Astrocyte of the hippocampus (primary cell): ENCODE results near the gene FAM177A1.
"Not testable (repeated sequence)": the region's sequence is repeated elsewhere in the genome, so short reads cannot be mapped to it uniquely, and the experiment has no call there.

Experiments
- DNase-seq: peaks from one replicate; pipeline ENCODE4 v3.0.0; 2011; ENCODE audit warnings: low read depth, low spot score

Gene FAM177A1

GRCh38 chr14:35061113-35061791, 15.2 kb downstream of the FAM177A1 start:
- peak; percentile 22 for DNase-seq

GRCh38 chr14:35065731-35066130, 19.7 kb downstream of the FAM177A1 start:
- DNase-seq, result not testable (repeated sequence)

GRCh38 chr14:35068238-35069012, 22.4 kb downstream of the FAM177A1 start:
- DNase-seq, result no peak

GRCh38 chr14:35072226-35072625, 26.2 kb downstream of the FAM177A1 start:
- DNase-seq, result no peak

GRCh38 chr14:35073486-35073885, 27.4 kb downstream of the FAM177A1 start:
- no peak for DNase-seq

- DNase-seq, result no peak
These were observed 32.0 kb downstream of the FAM177A1 start for GRCh38 chr14:35078082-35078481.

GRCh38 chr14:35079742-35080141, 33.7 kb downstream of the FAM177A1 start:
- DNase-seq, result no peak

GRCh38 chr14:35083530-35084150, 37.6 kb downstream of the FAM177A1 start:
- DNase-seq, result no peak

- DNase-seq, result no peak
These were observed 39.4 kb downstream of the FAM177A1 start for GRCh38 chr14:35085441-35085840.

- no peak for DNase-seq
These were observed 42.4 kb downstream of the FAM177A1 start for GRCh38 chr14:35088514-35088913.

- DNase-seq, result not testable (repeated sequence)
These were observed 48.6 kb downstream of the FAM177A1 start for GRCh38 chr14:35094645-35095044.

- no peak for DNase-seq
These were observed 61.8 kb downstream of the FAM177A1 start for GRCh38 chr14:35107866-35108265.

- DNase-seq, result no peak
These were observed 66.6 kb downstream of the FAM177A1 start for GRCh38 chr14:35112641-35113040.

GRCh38 chr14:35113308-35113950, 67.4 kb downstream of the FAM177A1 start:
- DNase-seq, result no peak

- no peak for DNase-seq
These were observed 68.0 kb downstream of the FAM177A1 start for GRCh38 chr14:35114036-35114435.

GRCh38 chr14:35116242-35116641, 70.2 kb downstream of the FAM177A1 start:
- DNase-seq, result no peak

- DNase-seq, result no peak
These were observed 71.0 kb downstream of the FAM177A1 start for GRCh38 chr14:35117112-35117511.

GRCh38 chr14:35121026-35121886, 75.2 kb downstream of the FAM177A1 start:
- peak; percentile 96 for DNase-seq

- peak; percentile 93 for DNase-seq
These were observed 76.0 kb downstream of the FAM177A1 start, which contains the start of the genes PPP2R3C and PRORP for GRCh38 chr14:35121887-35122695. Gene PPP2R3C (minus strand): TSS chr14:35121990. CDS start chr14:35121959, 31 bp downstream. Gene PRORP (plus strand): TSS chr14:35122552. CDS start chr14:35123246, 694 bp downstream.
